ENCODE results near the gene ZSWIM5. TPM values are rescaled to one million over a fixed set of nuclear protein-coding genes. Genes with fewer than 3 reads are reported as not detected.
A peak's percentile ranks its signal among the peaks of the same experiment; 100 is the strongest.

ZSWIM5 gene
- total and polyA plus RNA-seq, 9 of the 15 experiments (the other 6 are each of a cell fraction or from before 2014, with no cell fraction given): under 0.01 to 0.07 (median 0.03) TPM; not detected in 3

DNA sequence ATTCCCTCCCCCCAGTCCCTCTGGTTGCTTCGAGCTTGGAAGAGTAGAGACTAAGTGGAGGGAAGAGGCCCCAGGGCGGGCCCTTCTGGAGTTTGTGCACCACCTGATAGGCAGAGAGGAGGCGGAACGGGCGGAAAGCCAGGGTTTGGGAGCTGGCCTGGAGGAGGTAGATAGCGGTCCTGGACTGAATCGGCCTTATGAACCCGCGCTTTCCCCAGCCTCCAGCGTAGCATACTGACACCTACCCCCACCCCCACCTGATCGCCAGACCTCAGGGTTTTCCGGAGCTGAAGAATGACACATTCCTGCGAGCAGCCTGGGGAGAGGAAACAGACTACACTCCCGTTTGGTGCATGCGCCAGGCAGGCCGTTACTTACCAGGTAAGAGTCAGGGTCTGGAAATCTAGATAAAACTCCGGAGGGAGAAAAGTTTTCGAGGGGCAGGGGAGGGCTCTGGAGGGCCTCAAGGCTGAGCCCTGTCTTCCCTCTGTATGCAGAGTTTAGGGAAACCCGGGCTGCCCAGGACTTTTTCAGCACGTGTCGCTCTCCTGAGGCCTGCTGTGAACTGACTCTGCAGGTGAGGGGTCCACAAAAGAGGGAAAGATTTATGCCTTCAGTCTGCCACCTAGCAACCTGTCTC is 193.6 kb downstream of the ZSWIM5 start (continued):
- TF ChIP-seq, protein P1, sequence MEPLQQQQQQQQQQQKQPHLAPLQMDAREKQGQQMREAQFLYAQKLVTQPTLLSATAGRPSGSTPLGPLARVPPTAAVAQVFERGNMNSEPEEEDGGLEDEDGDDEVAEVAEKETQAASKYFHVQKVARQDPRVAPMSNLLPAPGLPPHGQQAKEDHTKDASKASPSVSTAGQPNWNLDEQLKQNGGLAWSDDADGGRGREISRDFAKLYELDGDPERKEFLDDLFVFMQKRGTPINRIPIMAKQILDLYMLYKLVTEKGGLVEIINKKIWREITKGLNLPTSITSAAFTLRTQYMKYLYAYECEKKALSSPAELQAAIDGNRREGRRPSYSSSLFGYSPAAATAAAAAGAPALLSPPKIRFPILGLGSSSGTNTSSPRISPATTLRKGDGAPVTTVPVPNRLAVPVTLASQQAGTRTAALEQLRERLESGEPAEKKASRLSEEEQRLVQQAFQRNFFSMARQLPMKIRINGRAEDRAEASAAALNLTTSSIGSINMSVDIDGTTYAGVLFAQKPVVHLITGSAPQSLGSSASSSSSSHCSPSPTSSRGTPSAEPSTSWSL (CRISPR knock-in tag; IDR thresholded peaks at IDR 0.05; ENCODE audit: borderline replicate concordance): no peak
- TF ChIP-seq, protein P2, sequence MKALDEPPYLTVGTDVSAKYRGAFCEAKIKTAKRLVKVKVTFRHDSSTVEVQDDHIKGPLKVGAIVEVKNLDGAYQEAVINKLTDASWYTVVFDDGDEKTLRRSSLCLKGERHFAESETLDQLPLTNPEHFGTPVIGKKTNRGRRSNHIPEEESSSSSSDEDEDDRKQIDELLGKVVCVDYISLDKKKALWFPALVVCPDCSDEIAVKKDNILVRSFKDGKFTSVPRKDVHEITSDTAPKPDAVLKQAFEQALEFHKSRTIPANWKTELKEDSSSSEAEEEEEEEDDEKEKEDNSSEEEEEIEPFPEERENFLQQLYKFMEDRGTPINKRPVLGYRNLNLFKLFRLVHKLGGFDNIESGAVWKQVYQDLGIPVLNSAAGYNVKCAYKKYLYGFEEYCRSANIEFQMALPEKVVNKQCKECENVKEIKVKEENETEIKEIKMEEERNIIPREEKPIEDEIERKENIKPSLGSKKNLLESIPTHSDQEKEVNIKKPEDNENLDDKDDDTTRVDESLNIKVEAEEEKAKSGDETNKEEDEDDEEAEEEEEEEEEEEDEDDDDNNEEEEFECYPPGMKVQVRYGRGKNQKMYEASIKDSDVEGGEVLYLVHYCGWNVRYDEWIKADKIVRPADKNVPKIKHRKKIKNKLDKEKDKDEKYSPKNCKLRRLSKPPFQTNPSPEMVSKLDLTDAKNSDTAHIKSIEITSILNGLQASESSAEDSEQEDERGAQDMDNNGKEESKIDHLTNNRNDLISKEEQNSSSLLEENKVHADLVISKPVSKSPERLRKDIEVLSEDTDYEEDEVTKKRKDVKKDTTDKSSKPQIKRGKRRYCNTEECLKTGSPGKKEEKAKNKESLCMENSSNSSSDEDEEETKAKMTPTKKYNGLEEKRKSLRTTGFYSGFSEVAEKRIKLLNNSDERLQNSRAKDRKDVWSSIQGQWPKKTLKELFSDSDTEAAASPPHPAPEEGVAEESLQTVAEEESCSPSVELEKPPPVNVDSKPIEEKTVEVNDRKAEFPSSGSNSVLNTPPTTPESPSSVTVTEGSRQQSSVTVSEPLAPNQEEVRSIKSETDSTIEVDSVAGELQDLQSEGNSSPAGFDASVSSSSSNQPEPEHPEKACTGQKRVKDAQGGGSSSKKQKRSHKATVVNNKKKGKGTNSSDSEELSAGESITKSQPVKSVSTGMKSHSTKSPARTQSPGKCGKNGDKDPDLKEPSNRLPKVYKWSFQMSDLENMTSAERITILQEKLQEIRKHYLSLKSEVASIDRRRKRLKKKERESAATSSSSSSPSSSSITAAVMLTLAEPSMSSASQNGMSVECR (CRISPR knock-in tag; IDR thresholded peaks at IDR 0.05): no peak; the same call in 1 of the 2 replicates
- TF ChIP-seq ZNF77 (CRISPR knock-in tag; IDR thresholded peaks at IDR 0.05) (no peak), TRIM28 (IDR thresholded peaks at IDR 0.05) (0 out of 2 replicates have a peak, but pooled peaks have one; percentile 44), PHB (CRISPR knock-in tag; IDR thresholded peaks at IDR 0.05) (no peak), ZNF197 (CRISPR knock-in tag; IDR thresholded peaks at IDR 0.05; ENCODE audit: low read depth) (0 out of 2 replicates have a peak, but pooled peaks have one; percentile 26), TCF7L2 (IDR thresholded peaks at IDR 0.05; ENCODE audit: low read depth, low read length) (peak; percentile 42; the same call in 1 of the 2 replicates), ZNF584 (CRISPR knock-in tag; IDR thresholded peaks at IDR 0.05; ENCODE audit: low read depth) (0 out of 2 replicates have a peak, but pooled peaks have one; percentile 35), KLF16 (IDR thresholded peaks at IDR 0.05) (peak; percentile 95)
- TF ChIP-seq, protein P3, sequence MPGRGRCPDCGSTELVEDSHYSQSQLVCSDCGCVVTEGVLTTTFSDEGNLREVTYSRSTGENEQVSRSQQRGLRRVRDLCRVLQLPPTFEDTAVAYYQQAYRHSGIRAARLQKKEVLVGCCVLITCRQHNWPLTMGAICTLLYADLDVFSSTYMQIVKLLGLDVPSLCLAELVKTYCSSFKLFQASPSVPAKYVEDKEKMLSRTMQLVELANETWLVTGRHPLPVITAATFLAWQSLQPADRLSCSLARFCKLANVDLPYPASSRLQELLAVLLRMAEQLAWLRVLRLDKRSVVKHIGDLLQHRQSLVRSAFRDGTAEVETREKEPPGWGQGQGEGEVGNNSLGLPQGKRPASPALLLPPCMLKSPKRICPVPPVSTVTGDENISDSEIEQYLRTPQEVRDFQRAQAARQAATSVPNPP (IDR thresholded peaks at IDR 0.05; ENCODE audit: borderline replicate concordance, insufficient read depth, insufficient read length): no peak
